Measurements from ENCODE around the gene OVOL2.

Gene OVOL2

GRCh38 chr20:18024606-18025127 is 33.0 kb downstream of the OVOL2 start:
- TF ChIP-seq TAF1 (IDR thresholded peaks at IDR 0.05; ENCODE audit: borderline replicate concordance, insufficient read depth, low read length): no peak
- TF ChIP-seq FOXP2 (optimal IDR thresholded peaks at IDR 0.05; ENCODE audit: borderline replicate concordance, extremely low read depth, extremely low read length, insufficient read depth): no peak
- no peak for TF ChIP-seq REST (IDR thresholded peaks at IDR 0.05; ENCODE audit: insufficient read depth in 1 of 2, low read depth in 2 of 2, low read length in 2 of 2)
- TF ChIP-seq SIN3A (IDR thresholded peaks at IDR 0.05; ENCODE audit: borderline replicate concordance, insufficient read depth, low read length): no peak
- TF ChIP-seq POLR2AphosphoS5 (IDR thresholded peaks at IDR 0.05; ENCODE audit: low read depth, low read length): no peak

- TF ChIP-seq POLR2AphosphoS5 (IDR thresholded peaks at IDR 0.05; ENCODE audit: low read depth, low read length): no peak
Observed at GRCh38 chr20:18020931-18021330, 36.8 kb downstream of the OVOL2 start.

GRCh38 chr20:18019068-18019467 is 38.6 kb downstream of the OVOL2 start:
- TF ChIP-seq SIN3A (IDR thresholded peaks at IDR 0.05; ENCODE audit: borderline replicate concordance, insufficient read depth, low read length) (no peak), POLR2AphosphoS5 (IDR thresholded peaks at IDR 0.05; ENCODE audit: low read depth, low read length) (no peak), REST (IDR thresholded peaks at IDR 0.05; ENCODE audit: insufficient read depth in 1 of 2, low read depth in 2 of 2, low read length in 2 of 2) (no peak)

GRCh38 chr20:18018100-18018499 is 39.6 kb downstream of the OVOL2 start:
- no peak for TF ChIP-seq TAF1 (IDR thresholded peaks at IDR 0.05; ENCODE audit: borderline replicate concordance, insufficient read depth, low read length)
- no peak for TF ChIP-seq SIN3A (IDR thresholded peaks at IDR 0.05; ENCODE audit: borderline replicate concordance, insufficient read depth, low read length)
- no peak for TF ChIP-seq POLR2AphosphoS5 (IDR thresholded peaks at IDR 0.05; ENCODE audit: low read depth, low read length)
- TF ChIP-seq FOXP2 (optimal IDR thresholded peaks at IDR 0.05; ENCODE audit: borderline replicate concordance, extremely low read depth, extremely low read length, insufficient read depth): no peak
- no peak for TF ChIP-seq REST (IDR thresholded peaks at IDR 0.05; ENCODE audit: insufficient read depth in 1 of 2, low read depth in 2 of 2, low read length in 2 of 2)

GRCh38 chr20:18016772-18017171 is 40.9 kb downstream of the OVOL2 start:
- TF ChIP-seq REST (IDR thresholded peaks at IDR 0.05; ENCODE audit: insufficient read depth in 1 of 2, low read depth in 2 of 2, low read length in 2 of 2) (no peak), FOXP2 (optimal IDR thresholded peaks at IDR 0.05; ENCODE audit: borderline replicate concordance, extremely low read depth, extremely low read length, insufficient read depth) (no peak), POLR2AphosphoS5 (IDR thresholded peaks at IDR 0.05; ENCODE audit: low read depth, low read length) (no peak), SIN3A (IDR thresholded peaks at IDR 0.05; ENCODE audit: borderline replicate concordance, insufficient read depth, low read length) (no peak), TAF1 (IDR thresholded peaks at IDR 0.05; ENCODE audit: borderline replicate concordance, insufficient read depth, low read length) (no peak)
